Progenitor cell of endocrine pancreas (in vitro differentiated cells): Measurements from ENCODE around the gene HLCS. TPM values are rescaled to one million over a fixed set of nuclear protein-coding genes. Genes with fewer than 3 reads are reported as not detected.

Source experiments
- DNase-seq: peaks from one replicate; pipeline ENCODE4 v3.0.0; 2021; ENCODE audit warnings: low spot score; ENCODE audit not compliant: unreplicated experiment
- H3K27ac Mint-ChIP-seq: 2 replicates; pipeline ENCODE4 v1.8.0; 2021; ENCODE audit warnings: mild to moderate bottlenecking, moderate library complexity, mixed read lengths
- H3K27me3 Mint-ChIP-seq: 2 replicates; pipeline ENCODE4 v1.8.0; 2021; ENCODE audit warnings: mixed read lengths
- H3K36me3 Mint-ChIP-seq: 2 replicates; pipeline ENCODE4 v1.8.0; 2022; ENCODE audit warnings: mixed read lengths; ENCODE audit not compliant: insufficient read depth
- H3K4me1 Mint-ChIP-seq: 2 replicates; pipeline ENCODE4 v1.8.0; 2021; ENCODE audit warnings: low read depth, mixed read lengths
- H3K4me3 Mint-ChIP-seq: 2 replicates; pipeline ENCODE4 v1.8.0; 2021; ENCODE audit warnings: low read depth, mild to moderate bottlenecking, moderate library complexity, mixed read lengths
- H3K9me3 Mint-ChIP-seq: 2 replicates; pipeline ENCODE4 v1.8.0; 2021; ENCODE audit warnings: low read depth, mixed read lengths
- CTCF ChIP-seq: fragments of 200-600 bp; sonication (generic); IDR thresholded peaks from one replicate; pipeline ENCODE4 v1.5.0; 2021; ENCODE audit warnings: antibody characterized with exemption, mild to moderate bottlenecking; ENCODE audit not compliant: unreplicated experiment
- total RNA-seq: library from RNA; stranded (reverse); gene quantifications from 2 replicates; pipeline ENCODE4 v1.2.1, GENCODE V29; 2021

The HLCS gene
- total RNA-seq, 1 donor from 2014 or later: 34.3 TPM

GRCh38 chr21:36738489-36739126 lies 227.9 kb downstream of the HLCS start:
- no peaks in the 10 kb centered on the region for H3K4me1 Mint-ChIP-seq
- H3K9me3 Mint-ChIP-seq: no peaks in the 10 kb centered on the region
- no peak overlapping the region for H3K4me3 Mint-ChIP-seq
- no peaks in the 10 kb centered on the region for H3K36me3 Mint-ChIP-seq
- DNase-seq: no peak
- TF ChIP-seq CTCF: no peak
- H3K27me3 Mint-ChIP-seq: peaks cover 33% of the 10 kb centered on the region
- H3K27ac Mint-ChIP-seq: no peak overlapping the region

- no peak overlapping the region for H3K27ac Mint-ChIP-seq
- no peak for DNase-seq
- no peak for TF ChIP-seq CTCF
- H3K4me3 Mint-ChIP-seq: no peak overlapping the region
- peaks cover under 1% of the 10 kb centered on the region for H3K4me1 Mint-ChIP-seq
- no peaks in the 10 kb centered on the region for H3K36me3 Mint-ChIP-seq
- no peaks in the 10 kb centered on the region for H3K9me3 Mint-ChIP-seq
- H3K27me3 Mint-ChIP-seq: peaks cover 40% of the 10 kb centered on the region
Observed at GRCh38 chr21:36735724-36736320, 230.6 kb downstream of the HLCS start.

- no peaks in the 10 kb centered on the region for H3K9me3 Mint-ChIP-seq
- DNase-seq: no peak
- H3K36me3 Mint-ChIP-seq: no peaks in the 10 kb centered on the region
- H3K27ac Mint-ChIP-seq: no peak overlapping the region
- TF ChIP-seq CTCF: no peak
- peaks cover 44% of the 10 kb centered on the region for H3K27me3 Mint-ChIP-seq
- H3K4me3 Mint-ChIP-seq: no peak overlapping the region
- H3K4me1 Mint-ChIP-seq: peaks cover 5% of the 10 kb centered on the region
Observed at GRCh38 chr21:36735201-36735515, 231.3 kb downstream of the HLCS start.

GRCh38 chr21:36734367-36735200 lies 231.9 kb downstream of the HLCS start:
- DNase-seq: no peak
- Mint-ChIP-seq H3K9me3 (no peaks in the 10 kb centered on the region), H3K36me3 (no peaks in the 10 kb centered on the region), H3K27ac (no peak overlapping the region), H3K27me3 (peaks cover 46% of the 10 kb centered on the region), H3K4me3 (no peak overlapping the region), H3K4me1 (peaks cover 5% of the 10 kb centered on the region)
- no peak for TF ChIP-seq CTCF

GRCh38 chr21:36733857-36734256 lies 232.6 kb downstream of the HLCS start:
- DNase-seq: no peak
- H3K4me3 Mint-ChIP-seq: no peak overlapping the region
- peaks cover 5% of the 10 kb centered on the region for H3K4me1 Mint-ChIP-seq
- H3K27ac Mint-ChIP-seq: no peak overlapping the region
- no peak for TF ChIP-seq CTCF
- no peaks in the 10 kb centered on the region for H3K36me3 Mint-ChIP-seq
- H3K9me3 Mint-ChIP-seq: no peaks in the 10 kb centered on the region
- H3K27me3 Mint-ChIP-seq: peaks cover 47% of the 10 kb centered on the region
